ENCODE results near the gene HINT1. TPM values are rescaled to one million over a fixed set of nuclear protein-coding genes. Genes with fewer than 3 reads are reported as not detected.

HINT1 gene
- total RNA-seq, 1 experiment from 2014 or later, result 197 TPM

GRCh38 chr5:131150408-131150807, 14.6 kb downstream of the HINT1 start:
- no peak overlapping the region for H3K27ac Mint-ChIP-seq

GRCh38 chr5:131148835-131149234, 16.2 kb downstream of the HINT1 start:
- ATAC-seq (no peak), DNase-seq (ENCODE audit: low spot score) (no peak)
- H3K27me3 Mint-ChIP-seq (ENCODE audit: low read depth), result no peaks in the 10 kb centered on the region
- H3K36me3 Mint-ChIP-seq, result peaks cover 3% of the 10 kb centered on the region; the same call in 1 of the 2 replicates
- H3K4me3 Mint-ChIP-seq, result no peak overlapping the region
- ChIA-PET CTCF (no interaction called here), POLR2A (interaction anchor here (1.2 kb wide), 1 partner anchor 17 kb away, joined by 3 read pairs; no protein-coding TSS in a partner anchor)
- no peak overlapping the region for H3K27ac Mint-ChIP-seq
- 0 out of 2 replicates have a peak, but pooled peaks cover 3% of the 10 kb centered on the region for H3K9me3 Mint-ChIP-seq
- TF ChIP-seq ZNF396 (CRISPR knock-in tag; IDR thresholded peaks at IDR 0.05; ENCODE audit: borderline replicate concordance), result no peak
- TF ChIP-seq EMX1 (CRISPR knock-in tag; IDR thresholded peaks at IDR 0.05), result no peak
- no peak for TF ChIP-seq ZMAT4 (CRISPR knock-in tag; IDR thresholded peaks at IDR 0.05)
- no peak for TF ChIP-seq IRF2 (CRISPR knock-in tag; IDR thresholded peaks at IDR 0.05; ENCODE audit: borderline replicate concordance, low read depth)
- no peak for TF ChIP-seq ZNF138 (CRISPR knock-in tag; conservative IDR thresholded peaks at IDR 0.05)
- TF ChIP-seq ATF2 (CRISPR knock-in tag; IDR thresholded peaks at IDR 0.05; ENCODE audit: borderline replicate concordance, low read depth), result no peak
- no peak for TF ChIP-seq ZNF219 (CRISPR knock-in tag; IDR thresholded peaks at IDR 0.05; ENCODE audit: borderline replicate concordance)
- TF ChIP-seq JUN (CRISPR knock-in tag; IDR thresholded peaks at IDR 0.05), result no peak
- no peak for TF ChIP-seq NR2C2 (CRISPR knock-in tag; IDR thresholded peaks at IDR 0.05)
- peaks cover 6% of the 10 kb centered on the region for H3K4me1 Mint-ChIP-seq

More at GRCh38 chr5:131150408-131150807, 14.6 kb downstream of the HINT1 start:
- ChIA-PET CTCF (no interaction called here), POLR2A (no interaction called here)
- Mint-ChIP-seq H3K4me3 (no peak overlapping the region), H3K4me1 (peaks cover 6% of the 10 kb centered on the region), H3K9me3 (0 out of 2 replicates have a peak, but pooled peaks cover 3% of the 10 kb centered on the region), H3K36me3 (peaks cover 3% of the 10 kb centered on the region; the same call in 1 of the 2 replicates), H3K27me3 (ENCODE audit: low read depth) (no peaks in the 10 kb centered on the region)
- ATAC-seq (no peak), DNase-seq (ENCODE audit: low spot score) (no peak)
- TF ChIP-seq NR1H2 (CRISPR knock-in tag; IDR thresholded peaks at IDR 0.05) (no peak), MLX (CRISPR knock-in tag; IDR thresholded peaks at IDR 0.05) (no peak), E2F1 (CRISPR knock-in tag; IDR thresholded peaks at IDR 0.05) (no peak), E2F4 (CRISPR knock-in tag; IDR thresholded peaks at IDR 0.05; ENCODE audit: borderline replicate concordance, low read depth) (no peak), SMAD4 (CRISPR knock-in tag; IDR thresholded peaks at IDR 0.05) (no peak)

- H3K27ac Mint-ChIP-seq, result no peak overlapping the region
Measured at GRCh38 chr5:131147258-131147657, 17.8 kb downstream of the HINT1 start.

More at GRCh38 chr5:131147258-131147657, 17.8 kb downstream of the HINT1 start:
- ATAC-seq, result no peak
- Mint-ChIP-seq H3K36me3 (no peaks in the 10 kb centered on the region), H3K4me3 (no peak overlapping the region), H3K27me3 (ENCODE audit: low read depth) (no peaks in the 10 kb centered on the region), H3K4me1 (peaks cover 6% of the 10 kb centered on the region), H3K9me3 (no peaks in the 10 kb centered on the region)
- TF ChIP-seq IRF2 (CRISPR knock-in tag; IDR thresholded peaks at IDR 0.05; ENCODE audit: borderline replicate concordance, low read depth) (no peak), IRF1 (CRISPR knock-in tag; IDR thresholded peaks at IDR 0.05) (no peak), EMX1 (CRISPR knock-in tag; IDR thresholded peaks at IDR 0.05) (no peak), ZNF396 (CRISPR knock-in tag; IDR thresholded peaks at IDR 0.05; ENCODE audit: borderline replicate concordance) (no peak), ATF3 (CRISPR knock-in tag; conservative IDR thresholded peaks at IDR 0.05) (no peak)
- DNase-seq (ENCODE audit: low spot score), result no peak
- POLR2A ChIA-PET, result no interaction called here
- CTCF ChIA-PET, result no interaction called here

Measured in WTC11 (cell line).